ENCODE measurements around the gene ONECUT2. TPM values are rescaled to one million over a fixed set of nuclear protein-coding genes. Genes with fewer than 3 reads are reported as not detected.

Gene ONECUT2
- total RNA-seq, 2 donors from 2014 or later: 0.04 TPM

- TF ChIP-seq CTCF (IDR thresholded peaks at IDR 0.05): no peak
- no peaks in the 10 kb centered on the region for H3K4me1 ChIP-seq
- H3K27me3 ChIP-seq: no peaks in the 10 kb centered on the region
- no peaks in the 10 kb centered on the region for H3K9me3 ChIP-seq
- no peak overlapping the region for H3K27ac ChIP-seq
- no peaks in the 10 kb centered on the region for H3K36me3 ChIP-seq
- no peak overlapping the region for H3K4me3 ChIP-seq
- DNase-seq (ENCODE audit: low spot score): no peak
Observed at GRCh38 chr18:57404345-57404744, 30.8 kb upstream of the ONECUT2 start.

- Histone ChIP-seq H3K4me3 (no peak overlapping the region), H3K9me3 (no peaks in the 10 kb centered on the region), H3K4me1 (no peaks in the 10 kb centered on the region), H3K36me3 (no peaks in the 10 kb centered on the region), H3K27me3 (no peaks in the 10 kb centered on the region), H3K27ac (no peak overlapping the region)
- DNase-seq (ENCODE audit: low spot score): no peak
- no peak for TF ChIP-seq CTCF (IDR thresholded peaks at IDR 0.05)
Observed at GRCh38 chr18:57409650-57410049, 25.5 kb upstream of the ONECUT2 start.

GRCh38 chr18:57410749-57411148 is 24.4 kb upstream of the ONECUT2 start:
- no peak for DNase-seq (ENCODE audit: low spot score)
- H3K36me3 ChIP-seq: no peaks in the 10 kb centered on the region

GRCh38 chr18:57416542-57416941 is 18.6 kb upstream of the ONECUT2 start:
- Histone ChIP-seq H3K27ac (no peak overlapping the region), H3K4me1 (no peaks in the 10 kb centered on the region), H3K4me3 (no peak overlapping the region), H3K9me3 (peaks cover 0 to 8% of the 10 kb centered on the region in 2 donors), H3K36me3 (no peaks in the 10 kb centered on the region), H3K27me3 (no peaks in the 10 kb centered on the region)
- TF ChIP-seq CTCF (IDR thresholded peaks at IDR 0.05): no peak
- no peak for DNase-seq (ENCODE audit: low spot score)

More at GRCh38 chr18:57410749-57411148, 24.4 kb upstream of the ONECUT2 start:
- no peaks in the 10 kb centered on the region for H3K4me1 ChIP-seq
- H3K27ac ChIP-seq: no peak overlapping the region
- no peaks in the 10 kb centered on the region for H3K9me3 ChIP-seq
- no peaks in the 10 kb centered on the region for H3K27me3 ChIP-seq
- no peak overlapping the region for H3K4me3 ChIP-seq
- TF ChIP-seq CTCF (IDR thresholded peaks at IDR 0.05): no peak

GRCh38 chr18:57422313-57422872 is 12.8 kb upstream of the ONECUT2 start:
- Histone ChIP-seq H3K4me3 (no peak overlapping the region), H3K36me3 (no peaks in the 10 kb centered on the region), H3K9me3 (peaks cover 0 to 12% of the 10 kb centered on the region in 2 donors), H3K27ac (no peak overlapping the region), H3K27me3 (peaks cover under 1 to 4% of the 10 kb centered on the region in 2 donors), H3K4me1 (no peaks in the 10 kb centered on the region)
- TF ChIP-seq CTCF (IDR thresholded peaks at IDR 0.05): no peak
- no peak for DNase-seq (ENCODE audit: low spot score)

GRCh38 chr18:57423821-57424220 is 11.4 kb upstream of the ONECUT2 start:
- Histone ChIP-seq H3K4me3 (no peak overlapping the region), H3K27ac (no peak overlapping the region), H3K36me3 (no peaks in the 10 kb centered on the region), H3K27me3 (peaks cover 10 to 15% of the 10 kb centered on the region in 2 donors), H3K9me3 (peaks cover 0 to 16% of the 10 kb centered on the region in 2 donors), H3K4me1 (peaks cover 0 to 6% of the 10 kb centered on the region in 2 donors)
- no peak for TF ChIP-seq CTCF (IDR thresholded peaks at IDR 0.05)
- DNase-seq (ENCODE audit: low spot score): no peak
